Colonic mucosa (tissue), 4 donors: ENCODE data around the gene FAM47C. TPM values are rescaled to one million over a fixed set of nuclear protein-coding genes. Genes with fewer than 3 reads are reported as not detected.
A peak's percentile ranks its signal among the peaks of the same experiment; 100 is the strongest.

Source experiments
- DNase-seq: peaks from one replicate; pipeline ENCODE4 v3.0.0-alpha.2; 2020
- H3K27ac ChIP-seq: fragments of 200-600 bp; one replicate; pipeline ENCODE4 v1.8.0; 2021
- H3K27me3 ChIP-seq: fragments of 200-600 bp; one replicate; pipeline ENCODE4 v1.8.0; 2021
- H3K36me3 ChIP-seq: fragments of 200-600 bp; one replicate; pipeline ENCODE4 v1.8.0; 2021
- H3K4me1 ChIP-seq: fragments of 200-600 bp; one replicate; pipeline ENCODE4 v1.8.0; 2021; ENCODE audit warnings: mild to moderate bottlenecking
- H3K4me3 ChIP-seq: fragments of 200-600 bp; one replicate; pipeline ENCODE4 v1.8.0; 2021
- H3K9ac ChIP-seq, 2 donors: one replicate each; pipeline ENCODE4 v1.7.0; 2013; ENCODE audit warnings: control low read depth in 2 of 2, low read depth in 2 of 2, low read length in 2 of 2
- H3K9me3 ChIP-seq: fragments of 200-600 bp; one replicate; pipeline ENCODE4 v1.8.0; 2021
- intact Hi-C: fragments of 100-400 bp; cut with DNase I; formaldehyde crosslinking; loops from one replicate; pipeline ENCODE4 v1.14.1; 2022
- total RNA-seq, 2 donors: library from RNA; stranded (reverse); fragmentation: NEBNext Ultra II Directional in 1 of 2; extraction: Animal tissue kit (Norgen Biotek cat#: 25700) in 1 of 2; gene quantifications; one replicate each; pipeline ENCODE4 v1.2.1, GENCODE V29; 2021
- TF ChIP-seq, protein P1 (sequence below): fragments of 200-600 bp; IDR thresholded peaks from one replicate; pipeline ENCODE4 v1.8.0; 2022; ENCODE audit warnings: antibody characterized with exemption, mild to moderate bottlenecking
- donor health status: healthy.
- donor health status: DM: no; HTN: no; CAD: no.
- donor health status: DM: no; HTN: no; CAD: no.

FAM47C gene
- total RNA-seq, 2 donors from 2014 or later: not detected

DNA sequence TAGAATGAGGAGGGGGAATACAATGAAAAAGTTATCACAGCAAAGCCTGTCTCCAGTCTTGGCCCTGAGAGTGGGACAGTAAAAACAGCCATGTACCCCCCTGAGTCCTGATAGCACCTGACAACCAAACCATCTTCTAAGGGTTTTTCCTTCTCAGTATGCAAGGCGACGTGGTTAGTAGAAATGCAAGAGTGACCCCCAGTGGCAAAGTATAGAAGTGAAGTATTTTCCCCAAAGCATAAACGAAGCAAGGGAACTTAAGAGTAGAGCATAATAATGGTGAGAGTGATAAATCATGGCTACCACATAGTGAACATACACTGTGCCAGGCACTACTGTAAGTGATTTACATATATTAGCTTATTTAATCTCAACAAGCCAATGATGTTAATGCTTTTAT lies 52.8 kb downstream of the FAM47C start:
- Histone ChIP-seq H3K9me3 (no peaks in the 10 kb centered on the region), H3K27ac (no peak overlapping the region), H3K9ac (no peak overlapping the region), H3K27me3 (no peaks in the 10 kb centered on the region), H3K36me3 (no peaks in the 10 kb centered on the region), H3K4me3 (no peak overlapping the region), H3K4me1 (no peaks in the 10 kb centered on the region)
- TF ChIP-seq, protein P1, sequence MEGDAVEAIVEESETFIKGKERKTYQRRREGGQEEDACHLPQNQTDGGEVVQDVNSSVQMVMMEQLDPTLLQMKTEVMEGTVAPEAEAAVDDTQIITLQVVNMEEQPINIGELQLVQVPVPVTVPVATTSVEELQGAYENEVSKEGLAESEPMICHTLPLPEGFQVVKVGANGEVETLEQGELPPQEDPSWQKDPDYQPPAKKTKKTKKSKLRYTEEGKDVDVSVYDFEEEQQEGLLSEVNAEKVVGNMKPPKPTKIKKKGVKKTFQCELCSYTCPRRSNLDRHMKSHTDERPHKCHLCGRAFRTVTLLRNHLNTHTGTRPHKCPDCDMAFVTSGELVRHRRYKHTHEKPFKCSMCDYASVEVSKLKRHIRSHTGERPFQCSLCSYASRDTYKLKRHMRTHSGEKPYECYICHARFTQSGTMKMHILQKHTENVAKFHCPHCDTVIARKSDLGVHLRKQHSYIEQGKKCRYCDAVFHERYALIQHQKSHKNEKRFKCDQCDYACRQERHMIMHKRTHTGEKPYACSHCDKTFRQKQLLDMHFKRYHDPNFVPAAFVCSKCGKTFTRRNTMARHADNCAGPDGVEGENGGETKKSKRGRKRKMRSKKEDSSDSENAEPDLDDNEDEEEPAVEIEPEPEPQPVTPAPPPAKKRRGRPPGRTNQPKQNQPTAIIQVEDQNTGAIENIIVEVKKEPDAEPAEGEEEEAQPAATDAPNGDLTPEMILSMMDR: peak; percentile 24
- no peak for DNase-seq
- intact Hi-C loops: no loop called here
